ENCODE data around the gene C10orf71.

GRCh38 chr10:49327036-49327813 is 28.3 kb downstream of the C10orf71 start:
- no peak for TF ChIP-seq GATA3 (IDR thresholded peaks at IDR 0.05; ENCODE audit: low read depth, low read length)
- no peak for TF ChIP-seq GATA2 (IDR thresholded peaks at IDR 0.05; ENCODE audit: low read depth, low read length)

All from SH-SY5Y (cell line).